Gastroesophageal sphincter (tissue), 3 donors: Measurements from ENCODE around the gene PXYLP1.

Source experiments
- EP300 ChIP-seq: sonication (generic); formaldehyde crosslinking; IDR thresholded peaks from one replicate; pipeline ENCODE4 v1.6.1; 2017; ENCODE audit warnings: antibody characterized with exemption, mild to moderate bottlenecking
- POLR2AphosphoS5 ChIP-seq: sonication (generic); formaldehyde crosslinking; IDR thresholded peaks from one replicate; pipeline ENCODE4 v1.6.1; 2017; ENCODE audit warnings: antibody characterized with exemption
- TF ChIP-seq, protein P1 (sequence below), 4 experiments: fragments of 200-600 bp in 2 of 4; fragments of 450-650 bp in 2 of 4; sonication (generic) in 1 of 4; IDR thresholded peaks; one replicate each; pipeline ENCODE4 v1.5.1; 2017 to 2019; ENCODE audit warnings: antibody characterized with exemption in 4 of 4, mild to moderate bottlenecking in 2 of 4, moderate library complexity in 2 of 4

DNA sequence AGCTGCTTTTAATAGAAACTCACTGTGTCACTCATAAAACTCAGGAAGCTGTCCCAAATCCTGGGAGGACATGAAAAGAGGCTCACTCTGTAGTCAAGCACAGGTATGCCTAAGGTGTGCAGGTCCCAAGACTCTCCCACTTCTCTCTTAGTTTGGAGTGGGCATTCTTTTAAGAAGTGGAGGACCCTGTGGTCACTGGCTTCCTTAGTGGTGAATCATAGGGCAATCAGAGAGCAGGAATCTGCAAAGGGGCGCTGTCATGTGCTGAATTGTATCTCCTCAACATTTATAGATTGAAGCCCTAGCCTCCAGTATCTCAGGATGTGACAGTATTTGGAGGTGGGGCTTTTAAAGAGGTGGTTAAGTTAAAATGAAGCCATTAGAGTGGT lies 89.5 kb downstream of the PXYLP1 start:
- TF ChIP-seq EP300 = no peak
- TF ChIP-seq, protein P1, sequence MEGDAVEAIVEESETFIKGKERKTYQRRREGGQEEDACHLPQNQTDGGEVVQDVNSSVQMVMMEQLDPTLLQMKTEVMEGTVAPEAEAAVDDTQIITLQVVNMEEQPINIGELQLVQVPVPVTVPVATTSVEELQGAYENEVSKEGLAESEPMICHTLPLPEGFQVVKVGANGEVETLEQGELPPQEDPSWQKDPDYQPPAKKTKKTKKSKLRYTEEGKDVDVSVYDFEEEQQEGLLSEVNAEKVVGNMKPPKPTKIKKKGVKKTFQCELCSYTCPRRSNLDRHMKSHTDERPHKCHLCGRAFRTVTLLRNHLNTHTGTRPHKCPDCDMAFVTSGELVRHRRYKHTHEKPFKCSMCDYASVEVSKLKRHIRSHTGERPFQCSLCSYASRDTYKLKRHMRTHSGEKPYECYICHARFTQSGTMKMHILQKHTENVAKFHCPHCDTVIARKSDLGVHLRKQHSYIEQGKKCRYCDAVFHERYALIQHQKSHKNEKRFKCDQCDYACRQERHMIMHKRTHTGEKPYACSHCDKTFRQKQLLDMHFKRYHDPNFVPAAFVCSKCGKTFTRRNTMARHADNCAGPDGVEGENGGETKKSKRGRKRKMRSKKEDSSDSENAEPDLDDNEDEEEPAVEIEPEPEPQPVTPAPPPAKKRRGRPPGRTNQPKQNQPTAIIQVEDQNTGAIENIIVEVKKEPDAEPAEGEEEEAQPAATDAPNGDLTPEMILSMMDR (IDR thresholded peaks at IDR 0.05) = no peak
- no peak for TF ChIP-seq POLR2AphosphoS5
